HG03439 (cell line): Measurements from ENCODE around the gene MLLT11.
"Not testable (repeated sequence)": the region's sequence is repeated elsewhere in the genome, so short reads cannot be mapped to it uniquely, and the experiment has no call there.

Source experiments
- ATAC-seq: cut with Tn5 transposase; IDR thresholded peaks from one replicate; pipeline ENCODE4 v1.9.1; 2021; ENCODE audit warnings: mild to moderate bottlenecking, moderate library complexity; ENCODE audit not compliant: unreplicated experiment

The MLLT11 gene

DNA sequence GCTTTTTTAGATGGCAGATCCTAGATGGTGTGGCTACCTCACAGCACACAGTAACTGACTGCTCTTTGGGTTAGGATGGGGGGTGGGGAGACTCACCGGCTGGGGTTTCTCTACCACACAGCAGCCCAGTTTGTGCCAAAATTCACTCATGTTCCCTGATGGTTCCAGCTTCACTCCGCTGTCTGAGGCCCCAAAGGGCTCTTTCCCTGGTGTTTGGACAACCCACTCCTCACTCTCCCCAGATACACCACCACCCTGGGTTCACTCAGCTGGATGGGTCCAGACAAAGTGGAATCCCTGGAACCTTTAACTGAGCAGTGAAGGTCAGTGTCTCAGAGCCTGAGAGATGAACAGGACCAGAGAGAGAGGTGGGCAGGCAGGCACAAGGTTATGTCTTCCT, 4.6 kb upstream of the MLLT11 start:
- ATAC-seq = no peak

DNA sequence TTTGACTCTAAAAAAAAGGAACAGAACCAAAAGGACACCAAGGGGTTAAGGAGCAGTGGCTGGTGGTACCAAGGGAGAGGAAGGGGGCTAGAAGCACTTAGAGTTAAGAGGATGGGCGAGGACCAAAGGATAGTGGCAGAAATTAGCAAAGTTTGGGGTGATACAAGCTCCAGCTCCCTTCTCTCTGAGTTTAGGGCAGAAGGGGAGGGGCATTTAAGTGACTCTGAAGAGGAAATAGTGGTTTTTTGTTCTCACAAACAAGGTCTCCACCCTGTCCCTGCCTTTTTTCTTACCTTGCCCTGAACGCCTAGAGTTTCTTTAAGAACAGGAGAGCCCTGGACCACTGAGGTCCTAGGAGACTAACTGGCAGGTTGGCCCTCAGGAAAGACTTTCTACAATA, 4.0 kb upstream of the MLLT11 start:
- no peak for ATAC-seq

DNA sequence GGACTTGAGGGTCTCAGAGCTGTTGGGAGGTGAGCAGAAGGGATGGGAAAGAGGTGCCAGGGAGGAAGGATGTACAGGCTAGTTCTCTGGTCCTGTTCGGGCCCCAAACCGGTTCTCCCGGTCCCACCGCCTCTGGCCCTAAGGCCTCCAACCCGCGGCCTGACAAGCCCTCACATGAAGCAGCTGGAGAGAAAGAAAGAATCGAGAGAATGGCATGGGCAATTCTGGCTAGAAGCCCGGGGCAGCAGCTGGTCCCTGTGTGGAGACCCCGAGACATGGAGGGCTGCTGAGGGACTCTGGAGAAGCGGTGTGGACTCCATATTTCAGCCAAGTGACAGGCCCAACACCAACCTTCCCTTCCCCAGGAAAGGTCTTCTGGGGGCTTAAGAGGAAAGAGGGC, 1.5 kb upstream of the MLLT11 start:
- ATAC-seq = no peak

DNA sequence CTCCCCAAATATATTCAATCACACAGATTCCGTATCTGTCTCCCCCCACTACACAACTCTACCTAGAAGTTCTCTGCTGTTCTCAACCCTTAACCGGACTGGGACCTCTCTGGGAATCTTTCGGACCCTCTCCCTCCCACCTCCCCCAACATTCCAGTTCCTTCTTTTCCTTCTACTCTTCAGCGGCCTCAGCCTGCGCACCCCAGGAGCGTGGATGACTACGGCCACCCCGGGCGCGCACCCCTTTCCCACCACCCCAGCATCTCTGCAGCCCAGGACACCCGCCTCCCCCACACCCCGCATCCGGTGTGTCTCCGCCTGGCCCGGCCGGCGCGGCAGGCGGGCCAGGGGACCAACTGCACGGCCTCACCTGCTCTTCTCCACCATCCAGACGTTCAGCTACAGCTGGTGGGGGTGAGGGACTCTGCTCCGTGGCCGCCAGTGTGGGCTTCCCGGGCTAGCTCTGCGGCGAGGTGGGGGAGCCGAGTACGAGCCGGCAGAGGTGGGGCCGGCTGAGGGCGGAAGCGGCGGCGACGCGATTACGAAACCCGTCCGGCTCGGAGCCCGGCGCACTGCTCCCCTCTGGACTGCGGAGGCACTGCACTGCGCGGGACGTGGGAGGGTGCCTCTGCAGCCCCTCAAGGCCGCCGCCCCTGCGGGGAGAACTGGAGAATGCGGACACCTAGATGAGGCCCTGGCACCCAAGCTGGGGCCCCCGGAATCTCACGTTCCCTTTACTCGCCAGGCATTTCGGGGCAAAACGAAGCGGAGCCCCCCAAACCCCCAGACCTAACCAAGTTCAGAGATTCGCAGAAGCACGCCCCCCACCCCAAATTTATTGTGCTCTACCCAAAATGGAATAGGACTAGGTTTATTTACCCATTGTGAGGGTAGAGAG, 839 bp upstream of the MLLT11 start, which contains the start of gene CDC42SE1:
Gene CDC42SE1, minus strand, starts transcription at position 514 of the 898 bp plus-strand sequence. CDS start 3,892 bp downstream, outside the sequence.
- peak; percentile 75 for ATAC-seq

DNA sequence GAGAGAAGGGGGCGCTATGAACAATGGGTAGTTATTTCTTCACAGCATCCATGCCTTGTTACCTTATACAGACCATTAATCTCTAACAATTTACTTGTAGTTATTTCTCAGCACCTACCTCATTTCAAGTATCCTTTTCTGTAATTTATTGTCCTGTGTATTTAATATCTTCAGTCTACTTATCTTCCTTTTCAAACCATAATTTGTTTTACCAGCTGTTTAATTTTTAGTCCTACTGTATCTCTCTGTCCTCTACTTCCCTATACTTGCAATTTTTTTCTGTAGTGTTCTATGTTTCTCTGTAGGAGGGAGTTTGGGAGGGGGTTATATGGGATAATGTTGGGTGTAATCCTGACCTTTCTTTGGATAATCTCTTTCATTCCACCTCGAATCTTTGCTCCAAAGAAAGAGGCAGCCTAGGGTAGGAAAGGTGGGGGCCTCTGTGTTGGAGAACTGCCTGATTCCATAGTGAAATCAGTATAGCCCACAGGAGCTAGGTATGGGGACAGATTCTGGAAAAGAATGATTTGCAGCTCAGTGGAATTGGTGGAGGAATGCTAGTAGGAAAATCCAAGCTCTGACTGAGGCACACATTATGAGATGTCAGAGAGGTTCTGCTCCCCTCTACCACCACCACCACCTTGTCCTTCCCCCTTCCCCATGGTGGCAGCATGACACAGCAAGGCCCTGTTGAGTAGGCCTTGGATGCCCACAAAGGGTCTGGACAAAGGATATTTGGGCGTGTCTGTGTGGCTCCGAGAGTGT, 642 bp downstream of the MLLT11 start:
- ATAC-seq = no peak

DNA sequence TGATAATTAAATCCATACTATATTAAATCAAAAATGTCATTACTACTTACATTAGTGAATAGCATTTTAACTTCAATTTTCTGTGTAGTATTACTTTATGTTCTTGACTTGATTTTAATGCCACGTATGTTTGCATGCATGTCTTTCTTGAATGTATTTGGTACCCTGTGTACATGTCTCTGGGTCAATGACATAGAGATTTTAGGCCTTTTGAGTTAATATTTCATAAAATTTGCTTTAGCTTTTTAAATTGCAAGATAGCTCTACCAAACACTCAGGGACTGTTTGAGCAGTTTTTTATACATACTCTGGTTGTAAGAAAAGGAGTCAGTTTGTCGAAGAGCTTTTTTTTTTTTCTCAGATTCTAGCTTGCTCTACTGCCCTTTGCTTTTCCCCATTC, 1.5 kb downstream of the MLLT11 start:
- no peak for ATAC-seq

DNA sequence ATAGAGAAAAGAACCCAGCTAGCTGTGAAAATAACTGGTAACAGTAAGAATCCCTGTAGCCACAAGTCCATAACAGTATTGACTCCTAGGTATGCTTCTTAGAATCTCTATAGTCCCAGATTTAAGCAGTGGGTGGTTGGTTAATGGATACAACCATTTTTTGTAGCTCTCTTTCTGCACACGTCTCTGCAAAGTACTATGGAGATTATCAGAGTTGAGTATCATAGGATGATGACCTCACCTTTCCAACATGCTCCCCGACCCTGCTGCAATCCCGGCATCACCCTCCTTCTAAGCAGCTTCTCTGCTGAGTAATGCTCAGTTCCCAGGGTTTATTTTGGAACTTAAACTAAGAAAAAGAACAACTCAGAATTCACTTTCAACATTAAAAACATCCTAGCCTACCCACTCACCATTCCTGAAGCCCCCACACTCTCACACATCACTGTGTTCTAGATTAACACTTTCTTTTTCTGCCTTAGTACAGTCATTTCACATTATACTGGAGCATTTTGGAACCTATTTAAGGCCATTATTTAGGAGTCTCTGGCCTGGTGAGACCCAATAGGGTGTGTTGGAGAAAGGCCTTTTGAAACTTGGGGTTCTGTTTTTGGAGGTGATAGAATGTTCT, 2.7 kb downstream of the MLLT11 start:
- no peak for ATAC-seq

DNA sequence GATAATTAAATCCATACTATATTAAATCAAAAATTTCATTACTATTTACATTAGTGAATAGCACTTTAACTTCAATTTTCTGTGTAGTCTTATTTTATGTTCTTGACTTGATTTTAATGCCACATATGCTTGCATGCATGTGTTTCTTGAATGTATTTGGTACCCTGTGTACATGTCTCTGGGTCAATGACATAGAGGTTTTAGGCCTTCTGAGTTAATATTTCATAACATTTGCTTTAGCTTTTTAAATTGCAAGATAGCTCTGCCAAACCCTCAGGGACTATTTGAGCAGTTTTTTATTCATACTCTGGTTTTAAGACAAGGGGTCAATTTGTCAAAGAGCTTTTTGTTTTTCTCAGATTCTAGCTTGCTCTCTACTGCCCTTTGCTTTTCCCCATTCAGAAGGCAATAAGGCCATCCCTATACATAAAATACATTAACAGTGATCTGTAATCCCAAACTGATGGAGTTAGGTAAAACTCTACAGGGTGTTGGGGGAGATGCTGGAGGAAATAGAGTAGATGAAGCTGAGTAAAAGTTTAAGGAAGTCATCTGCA, 5.0 kb downstream of the MLLT11 start:
- ATAC-seq = no peak

DNA sequence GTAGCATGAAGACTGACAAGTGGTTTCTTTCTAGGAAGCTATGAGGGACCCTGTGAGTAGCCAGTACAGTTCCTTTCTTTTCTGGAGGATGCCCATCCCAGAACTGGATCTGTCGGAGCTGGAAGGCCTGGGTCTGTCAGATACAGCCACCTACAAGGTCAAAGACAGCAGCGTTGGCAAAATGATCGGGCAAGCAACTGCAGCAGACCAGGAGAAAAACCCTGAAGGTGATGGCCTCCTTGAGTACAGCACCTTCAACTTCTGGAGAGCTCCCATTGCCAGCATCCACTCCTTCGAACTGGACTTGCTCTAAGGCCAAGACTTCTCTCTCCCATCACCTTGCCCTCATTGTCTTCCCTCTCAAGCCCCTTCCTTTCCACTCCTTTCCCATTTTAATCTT, 7.0 kb downstream of the MLLT11 start:
- ATAC-seq = no peak

DNA sequence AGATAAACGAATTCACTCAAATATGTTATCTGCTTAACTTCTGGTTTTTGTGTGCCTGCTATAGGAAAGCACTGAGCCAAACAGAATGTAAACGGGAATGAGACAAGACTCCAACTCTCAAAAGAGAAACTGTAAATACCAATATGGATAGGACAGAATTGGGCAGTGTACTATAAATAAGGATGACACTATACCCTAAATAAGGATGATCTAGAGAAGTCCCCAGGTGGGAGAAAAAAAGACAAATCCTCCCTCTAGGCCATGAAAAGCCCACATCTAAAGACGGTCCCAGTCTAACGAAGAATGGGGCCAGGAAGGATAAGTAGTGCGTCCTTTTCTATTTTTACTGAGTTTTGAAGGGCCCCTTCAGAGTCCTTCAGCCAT, 8.9 kb downstream of the MLLT11 start:
- no peak for ATAC-seq

DNA sequence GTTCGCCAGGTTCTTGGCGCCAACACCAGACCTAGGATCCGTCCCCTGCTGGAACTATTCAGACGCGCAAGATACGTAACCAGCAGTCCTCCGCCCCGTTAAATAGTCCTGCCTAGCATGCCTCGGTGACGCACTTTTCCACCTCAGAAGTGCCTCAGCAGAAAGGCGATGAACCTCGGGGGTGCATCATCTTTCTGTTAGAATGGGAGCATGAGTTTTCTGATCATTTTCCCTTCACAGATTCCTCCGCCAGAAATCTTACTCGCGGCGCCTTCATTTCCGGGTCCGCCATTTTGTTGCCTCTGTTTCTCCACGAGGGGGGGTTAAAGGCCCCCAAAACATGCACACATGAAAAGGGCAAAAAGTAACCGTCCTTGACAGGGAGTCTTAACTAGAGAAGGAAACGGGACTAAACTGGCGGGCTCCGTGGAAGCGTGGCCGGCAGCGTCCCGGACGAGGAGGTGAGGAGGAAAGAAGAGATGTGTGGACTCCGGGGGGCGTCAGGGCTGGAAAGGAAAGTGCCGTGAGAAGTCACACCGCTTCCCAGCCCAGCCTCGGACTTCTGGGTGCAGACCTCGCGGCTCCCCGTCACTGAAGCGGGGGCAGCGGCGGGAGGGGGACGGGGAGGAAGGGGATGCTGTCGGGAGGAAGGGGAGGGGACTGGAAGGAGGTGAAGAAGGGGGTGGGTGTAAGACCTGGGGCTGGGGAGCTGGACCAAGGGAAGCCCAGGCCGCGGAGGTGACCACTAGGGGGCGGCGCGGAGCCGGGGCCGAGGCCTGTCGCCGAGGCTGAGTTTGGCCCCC, 10.5 kb downstream of the MLLT11 start, which contains the start of gene GABPB2:
Gene GABPB2, plus strand, starts transcription at position 288 of the 803 bp plus-strand sequence. CDS start 17,429 bp downstream, outside the sequence.
- peak; percentile 75 for ATAC-seq

DNA sequence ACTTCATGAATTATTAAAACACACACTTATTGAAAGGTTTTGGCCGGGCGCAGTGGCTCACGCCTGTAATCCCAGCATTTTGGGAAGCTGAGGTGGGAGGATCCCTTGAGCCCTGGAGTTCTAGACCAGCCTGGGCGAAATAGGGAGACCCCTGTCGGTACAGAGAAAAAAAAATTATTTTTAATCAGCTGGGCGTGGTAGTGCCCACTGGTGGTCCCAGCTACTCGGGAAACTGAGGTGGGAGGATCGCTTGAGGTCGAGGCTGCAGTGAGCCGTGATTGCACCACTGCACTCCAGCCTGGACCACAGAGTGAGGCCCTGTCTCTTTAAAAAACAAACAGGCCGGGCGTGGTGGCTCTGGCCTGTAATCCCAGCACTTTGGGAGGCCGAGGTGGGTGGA, 12.0 kb downstream of the MLLT11 start:
- ATAC-seq = no peak

DNA sequence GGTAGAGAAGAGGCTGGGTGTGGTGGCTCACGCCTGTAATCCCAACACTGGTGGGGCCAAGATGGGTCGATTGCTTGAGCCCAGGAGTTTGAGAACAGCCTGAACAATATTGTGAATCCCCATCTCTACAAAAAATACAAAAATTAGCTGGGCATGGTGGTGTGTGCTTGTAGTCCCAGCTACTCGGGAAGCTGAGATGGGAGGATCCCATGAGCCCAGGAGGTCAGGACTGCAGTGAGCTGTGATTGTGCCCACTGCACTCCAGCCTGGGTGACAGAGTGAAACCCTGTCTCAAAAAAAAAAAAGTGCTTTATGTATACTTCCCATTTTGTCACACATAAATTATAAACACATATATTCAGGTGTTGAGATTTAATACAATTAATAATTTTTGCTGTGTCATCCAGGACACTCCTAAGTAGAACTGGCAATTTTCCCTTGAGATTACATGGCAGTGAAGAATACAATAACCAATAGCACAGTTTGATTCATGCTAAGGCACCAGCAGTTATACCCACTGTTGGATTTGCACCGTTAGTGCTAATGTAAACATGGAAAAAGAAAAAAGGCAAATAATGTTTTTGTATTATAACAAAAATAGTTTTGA, 25.9 kb downstream of the MLLT11 start:
- no peak for ATAC-seq

DNA sequence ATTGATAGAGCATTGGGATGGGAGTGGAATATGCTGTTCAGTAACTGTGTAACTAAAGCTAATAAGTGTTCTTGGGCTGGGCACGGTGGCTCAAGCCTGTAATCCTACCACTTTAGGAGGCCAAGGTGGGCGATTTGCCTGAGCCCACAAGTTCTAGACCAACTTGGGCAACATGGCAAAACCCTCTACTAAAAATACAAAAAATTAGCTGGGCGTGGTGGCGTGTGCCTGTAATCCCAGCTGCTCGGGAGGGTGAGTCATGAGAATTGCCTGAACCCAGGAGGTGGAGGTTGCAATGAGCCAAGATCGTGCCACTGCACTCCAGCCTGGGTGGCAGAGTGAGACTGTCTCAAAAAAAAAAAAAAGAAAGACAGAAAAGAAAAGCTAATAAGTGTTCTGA, 37.2 kb downstream of the MLLT11 start:
- not testable (repeated sequence) for ATAC-seq

DNA sequence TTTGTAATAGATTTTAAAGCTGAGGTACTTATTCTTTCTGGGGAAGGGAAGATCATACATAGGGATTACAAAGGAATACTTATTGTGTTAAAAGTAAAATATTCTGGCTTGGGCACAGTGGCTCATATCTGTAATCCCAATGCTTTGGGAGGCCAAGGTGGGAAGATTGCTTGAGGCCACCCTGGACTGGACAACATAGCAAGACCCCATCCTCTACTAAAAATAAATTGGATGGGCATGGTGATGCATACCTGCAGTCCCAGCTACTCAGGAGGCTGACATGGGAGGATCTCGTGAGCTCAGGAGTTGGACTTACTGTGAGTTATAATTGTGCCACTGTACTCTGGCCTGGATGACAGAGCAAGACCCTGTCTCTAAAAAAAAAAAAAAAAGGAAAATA, 37.9 kb downstream of the MLLT11 start:
- ATAC-seq = no peak

DNA sequence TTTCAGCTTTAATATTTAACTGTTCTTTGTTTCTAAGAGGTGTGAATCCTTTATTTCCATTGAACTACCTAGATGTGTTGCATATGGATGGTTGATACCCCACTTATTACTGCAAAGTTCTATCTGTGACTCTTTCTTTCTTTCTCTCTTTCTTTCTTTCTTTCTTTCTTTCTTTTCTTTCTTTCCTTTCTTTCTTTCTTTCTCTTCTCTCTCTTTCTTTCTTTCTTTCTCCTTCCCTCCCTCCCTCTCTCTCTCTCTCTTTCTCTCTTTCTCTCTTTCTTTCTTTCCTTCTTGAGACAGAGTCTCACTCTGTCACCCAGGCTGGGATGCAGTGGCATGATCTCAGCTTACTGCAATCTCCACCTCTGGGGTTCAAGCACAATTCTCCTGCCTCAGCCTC, 44.4 kb downstream of the MLLT11 start:
- no peak for ATAC-seq

DNA sequence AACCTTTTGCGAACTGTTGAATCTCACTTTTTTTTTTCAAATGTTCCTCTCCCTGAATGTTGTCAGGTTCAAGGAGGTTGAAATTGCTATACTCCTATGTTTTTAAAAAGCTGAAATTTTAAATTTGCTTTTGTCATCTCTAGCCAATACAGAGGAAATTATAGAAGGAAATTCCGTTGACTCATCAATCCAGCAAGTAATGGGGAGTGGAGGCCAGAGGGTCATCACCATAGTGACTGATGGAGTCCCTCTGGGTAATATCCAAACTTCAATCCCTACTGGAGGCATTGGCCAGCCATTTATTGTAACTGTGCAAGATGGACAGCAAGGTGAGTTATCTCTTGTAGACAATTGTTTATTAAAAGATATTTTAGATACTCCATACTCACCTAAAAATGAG, 46.7 kb downstream of the MLLT11 start:
- no peak for ATAC-seq

DNA sequence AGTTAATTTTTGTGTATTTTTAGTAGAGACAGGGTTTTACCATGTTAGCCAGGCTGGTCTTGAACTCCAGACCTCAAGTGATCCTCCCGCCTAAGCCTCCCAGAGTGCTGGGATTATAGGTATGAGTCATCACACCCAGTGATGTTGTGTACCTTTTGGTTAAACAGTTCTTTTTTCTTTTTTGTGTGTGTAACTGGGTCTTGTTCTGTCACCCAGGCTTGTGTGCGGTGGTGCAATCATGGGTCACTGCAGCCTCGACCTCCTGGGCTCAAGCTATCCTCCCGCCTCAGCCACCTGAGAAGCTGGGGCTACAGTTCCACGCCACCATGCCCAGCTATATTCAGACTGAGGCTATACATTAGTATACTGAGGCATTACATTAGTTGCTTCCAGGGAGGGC, 48.1 kb downstream of the MLLT11 start:
- no peak for ATAC-seq

DNA sequence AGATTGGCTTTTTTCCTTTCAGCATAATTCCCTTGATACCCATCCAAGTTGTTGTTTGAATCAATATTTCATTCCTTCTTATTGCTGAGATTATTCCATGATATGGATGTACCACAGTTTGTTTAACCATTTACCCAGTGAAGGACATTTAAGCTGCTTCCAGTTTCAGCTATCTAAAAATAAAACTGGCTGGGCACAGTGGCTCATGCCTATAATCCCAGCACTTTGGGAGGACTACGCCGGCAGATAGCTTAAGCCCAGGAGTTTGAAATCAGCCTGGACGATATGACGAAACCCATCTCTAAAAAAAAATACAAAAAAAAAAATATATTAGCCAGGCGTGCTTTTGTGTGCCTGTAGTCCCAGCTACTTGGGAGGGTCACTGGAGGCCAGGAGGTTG, 53.7 kb downstream of the MLLT11 start:
- ATAC-seq = no peak
